Left ventricle myocardium superior (tissue), 1 donor: ENCODE results near the gene OR5I1. TPM values are rescaled to one million over a fixed set of nuclear protein-coding genes. Genes with fewer than 3 reads are reported as not detected.
"Not testable (repeated sequence)": the region's sequence is repeated elsewhere in the genome, so short reads cannot be mapped to it uniquely, and the experiment has no call there.

Experiments used
- ATAC-seq: fragments of 200-7000 bp; cut with Tn5 transposase; one replicate; pipeline ENCODE4 v1.9.1; 2020; ENCODE audit warnings: mild to moderate bottlenecking, moderate library complexity
- DNase-seq: peaks from one replicate; pipeline ENCODE4 v3.0.0-alpha.2; 2020
- intact Hi-C: fragments of 100-400 bp; cut with micrococcal nuclease; formaldehyde crosslinking; loops from one replicate; pipeline ENCODE4 v1.11.0; 2022
- long read RNA-seq: library from polyadenylated mRNA; unstranded; transcript quantifications from one replicate; pipeline ENCODE4 v2.0.0, GENCODE V29; 2021
- total RNA-seq: library from RNA; stranded (reverse); fragmentation: NEBNext Ultra II Directional; extraction: Animal tissue kit (Norgen Biotek cat#: 25700); gene quantifications from one replicate; pipeline ENCODE4 v1.2.1, GENCODE V29; 2021
- donor health status: DM: no; HTN: yes; CAD: no; lungs with severe emphysema.

OR5I1 gene
- total RNA-seq, result not detected
- long read RNA-seq, result 0 reads

GRCh38 chr11:55936300-55936699 is at the start of gene OR5I1:
TSS of gene OR5I1 (minus strand) at chr11:55936400. CDS start at chr11:55936400, 0 bp downstream.
- DNase-seq, result no peak
- intact Hi-C loops, result no loop called here
- no peak for ATAC-seq

- DNase-seq (no peak), ATAC-seq (no peak)
- intact Hi-C loops, result no loop called here
Measured at GRCh38 chr11:55970935-55971334, 34.7 kb upstream of the OR5I1 start.

- DNase-seq, result no peak
- ATAC-seq, result no peak
- intact Hi-C loops, result no loop called here
Measured at GRCh38 chr11:55969845-55970244, 33.6 kb upstream of the OR5I1 start, which contains the start of gene OR10AG1. TSS of gene OR10AG1 (minus strand) at chr11:55969945. CDS start at chr11:55969907, 38 bp downstream.

GRCh38 chr11:55967914-55968313 is 31.7 kb upstream of the OR5I1 start:
- intact Hi-C loops, result no loop called here
- ATAC-seq (no peak), DNase-seq (no peak)

- DNase-seq (no peak), ATAC-seq (no peak)
- intact Hi-C loops, result no loop called here
Measured at GRCh38 chr11:55966391-55966790, 30.2 kb upstream of the OR5I1 start.

- ATAC-seq, result no peak
- no peak for DNase-seq
- intact Hi-C loops, result no loop called here
Measured at GRCh38 chr11:55956521-55956920, 20.3 kb upstream of the OR5I1 start.

GRCh38 chr11:55949330-55949729 is 13.1 kb upstream of the OR5I1 start:
- ATAC-seq (no peak), DNase-seq (no peak)
- intact Hi-C loops, result loop anchor here (10.0 kb wide), 1 partner anchor 835 kb away; no protein-coding TSS in a partner anchor

GRCh38 chr11:55942785-55943392 is 6.7 kb upstream of the OR5I1 start:
- ATAC-seq (no peak), DNase-seq (no peak)
- intact Hi-C loops, result loop anchor here (10.0 kb wide), 1 partner anchor 842 kb away; no protein-coding TSS in a partner anchor

- ATAC-seq (no peak), DNase-seq (no peak)
- intact Hi-C loops, result no loop called here
Measured at GRCh38 chr11:55920537-55920936, 15.7 kb downstream of the OR5I1 start.

GRCh38 chr11:55914482-55914881 is 21.7 kb downstream of the OR5I1 start, which contains the start of gene OR5W2:
TSS of gene OR5W2 (minus strand) at chr11:55914582. CDS start at chr11:55914582, 0 bp downstream.
- ATAC-seq (no peak), DNase-seq (no peak)
- intact Hi-C loops, result no loop called here

- DNase-seq (no peak), ATAC-seq (no peak)
- intact Hi-C loops, result no loop called here
Measured at GRCh38 chr11:55902308-55902707, 33.9 kb downstream of the OR5I1 start.

- intact Hi-C loops, result no loop called here
- ATAC-seq, result no peak
- DNase-seq, result no peak
Measured at GRCh38 chr11:55895216-55895615, 41.0 kb downstream of the OR5I1 start.

- intact Hi-C loops, DNase-seq, ATAC-seq: not testable (repeated sequence)
Measured at GRCh38 chr11:55885481-55885880, 50.7 kb downstream of the OR5I1 start.

Other genes with a start within 250 kb of the OR5I1 start
- not detected for gene OR5D13, start 163.0 kb downstream of the OR5I1 start, total RNA-seq
- gene OR5D14, start 140.8 kb downstream of the OR5I1 start, total RNA-seq, result not detected
- not detected for gene OR5L1, start 125.0 kb downstream of the OR5I1 start, total RNA-seq
- not detected for gene OR5D18, start 116.8 kb downstream of the OR5I1 start, total RNA-seq
- gene OR5L2, start 109.2 kb downstream of the OR5I1 start, total RNA-seq, result not detected
- gene OR5D16, start 97.6 kb downstream of the OR5I1 start, total RNA-seq, result not detected
- not detected for gene TRIM51, start 53.1 kb downstream of the OR5I1 start, total RNA-seq
- gene OR5W2, start 21.8 kb downstream of the OR5I1 start, total RNA-seq, result not detected
- not detected for gene OR10AG1, start 33.5 kb upstream of the OR5I1 start, total RNA-seq
- not detected for gene OR5F1, start 58.2 kb upstream of the OR5I1 start, total RNA-seq
- gene OR5AS1, start 91.3 kb upstream of the OR5I1 start, total RNA-seq, result not detected
- gene OR8I2, start 156.9 kb upstream of the OR5I1 start, total RNA-seq, result not detected
- not detected for gene OR8H2, start 167.3 kb upstream of the OR5I1 start, total RNA-seq
- gene OR8H3, start 186.0 kb upstream of the OR5I1 start, total RNA-seq, result not detected
- gene OR8J3, start 203.8 kb upstream of the OR5I1 start, total RNA-seq, result not detected
- gene OR8K5, start 223.9 kb upstream of the OR5I1 start, total RNA-seq, result not detected
- not detected for gene OR5J2, start 240.2 kb upstream of the OR5I1 start, total RNA-seq